Left hindlimb (tissue), 1 donor: ENCODE measurements around the gene FKBP15.
"Not testable (repeated sequence)": the region's sequence is repeated elsewhere in the genome, so short reads cannot be mapped to it uniquely, and the experiment has no call there.

Source experiments
- DNase-seq: peaks from one replicate; pipeline ENCODE4 v3.0.0-alpha.2; 2018

Gene FKBP15

GRCh38 chr9:113235701-113236255 lies 14.7 kb upstream of the FKBP15 start:
- not testable (repeated sequence) for DNase-seq

GRCh38 chr9:113231701-113232100 lies 10.6 kb upstream of the FKBP15 start:
- no peak for DNase-seq

DNA sequence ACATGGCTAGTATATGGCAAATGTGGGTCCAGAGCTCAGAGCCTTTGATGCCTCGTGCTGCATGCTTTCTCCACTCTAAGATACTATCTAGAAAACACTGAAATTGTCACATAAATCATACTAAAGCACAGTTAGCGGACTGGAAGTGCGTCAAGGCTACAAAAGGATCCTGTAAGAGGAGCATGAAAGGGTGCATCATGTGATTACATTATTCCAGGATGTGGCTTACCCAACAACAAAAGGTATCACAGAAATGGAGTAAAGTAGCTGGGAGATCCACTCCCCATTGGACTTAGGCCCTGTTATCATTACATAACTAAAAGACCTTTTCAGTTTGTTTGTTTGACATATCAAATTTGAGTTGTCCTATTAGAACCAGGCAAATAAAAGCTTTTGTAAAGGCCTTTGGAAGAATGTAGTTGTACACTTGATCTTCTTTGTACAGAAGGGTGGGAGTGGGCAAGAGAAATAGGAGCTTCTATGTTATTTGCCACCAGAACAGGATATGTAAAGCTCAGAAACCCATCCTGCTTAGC lies 7.1 kb upstream of the FKBP15 start:
- DNase-seq, result no peak

DNA sequence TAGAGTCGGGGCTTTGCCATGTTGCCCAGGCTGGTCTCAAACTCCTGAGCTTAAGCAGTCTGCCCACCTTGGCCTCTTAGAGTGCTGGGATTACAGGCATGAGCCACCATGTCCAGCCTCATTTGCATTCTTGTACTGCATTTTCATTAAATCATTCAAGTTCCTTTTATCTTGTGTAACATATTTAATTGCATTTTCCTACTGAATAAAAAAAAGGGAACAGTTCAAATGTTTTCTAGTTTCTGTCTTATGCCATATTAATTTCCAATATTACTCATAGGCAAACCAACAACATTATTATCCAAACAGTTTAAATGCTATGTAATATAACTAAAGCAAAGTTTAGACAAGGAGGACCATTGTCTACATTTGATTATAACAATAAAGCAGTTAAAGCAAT lies 6.4 kb upstream of the FKBP15 start:
- no peak for DNase-seq

DNA sequence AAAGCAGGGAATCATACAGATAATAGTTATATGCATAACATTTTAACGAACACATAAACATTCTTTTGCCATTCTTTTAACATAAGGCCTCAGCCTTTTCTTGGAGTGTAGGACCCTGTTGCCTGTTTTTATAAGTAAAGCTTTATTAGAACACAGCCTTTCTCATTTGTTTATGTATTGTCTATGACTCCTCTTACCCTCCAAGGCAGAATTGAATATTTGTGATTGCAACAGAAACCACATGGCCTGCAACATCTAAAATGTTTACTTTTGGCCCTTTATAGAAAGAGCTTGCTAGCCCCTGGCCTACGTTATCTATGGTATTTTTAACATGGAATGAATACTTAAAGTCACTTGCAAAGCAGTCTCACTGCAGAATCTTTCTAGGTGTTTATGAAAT lies 2.9 kb upstream of the FKBP15 start:
- DNase-seq, result no peak

- no peak for DNase-seq
These were observed 1.4 kb upstream of the FKBP15 start for GRCh38 chr9:113222482-113222841.

DNA sequence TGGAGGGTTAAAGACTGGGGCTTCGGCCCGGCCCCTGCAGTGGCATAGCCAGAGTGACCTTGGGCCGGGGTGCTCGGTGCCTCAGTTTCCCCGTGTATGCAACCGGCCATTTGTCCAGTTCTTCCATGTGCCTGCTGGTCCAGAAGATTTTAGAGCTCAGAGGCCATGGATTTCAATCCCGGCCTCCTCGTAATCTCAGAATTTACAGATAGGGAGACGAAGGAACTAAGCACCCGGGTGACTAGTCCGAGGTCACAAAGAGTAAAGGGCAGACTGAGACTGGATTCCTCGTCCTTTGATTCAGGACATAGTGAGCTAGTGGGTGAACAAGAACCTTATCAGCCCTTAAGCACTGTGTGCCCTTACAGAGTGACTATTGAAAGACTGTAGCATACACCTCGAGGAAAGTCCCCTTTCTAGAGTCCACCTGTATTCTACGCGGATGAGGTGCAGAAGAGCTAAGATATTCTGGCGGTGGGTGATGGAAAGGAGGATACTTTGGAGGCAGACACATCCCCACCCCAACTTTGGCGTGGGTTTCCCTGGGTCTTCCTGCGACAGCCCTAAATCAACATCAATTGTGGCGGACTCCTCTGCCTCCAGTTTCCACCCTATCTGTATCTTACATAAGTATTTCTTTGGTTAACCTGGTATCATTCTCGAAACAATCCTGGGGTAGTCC lies 864 bp upstream of the FKBP15 start:
- no peak for DNase-seq

DNA sequence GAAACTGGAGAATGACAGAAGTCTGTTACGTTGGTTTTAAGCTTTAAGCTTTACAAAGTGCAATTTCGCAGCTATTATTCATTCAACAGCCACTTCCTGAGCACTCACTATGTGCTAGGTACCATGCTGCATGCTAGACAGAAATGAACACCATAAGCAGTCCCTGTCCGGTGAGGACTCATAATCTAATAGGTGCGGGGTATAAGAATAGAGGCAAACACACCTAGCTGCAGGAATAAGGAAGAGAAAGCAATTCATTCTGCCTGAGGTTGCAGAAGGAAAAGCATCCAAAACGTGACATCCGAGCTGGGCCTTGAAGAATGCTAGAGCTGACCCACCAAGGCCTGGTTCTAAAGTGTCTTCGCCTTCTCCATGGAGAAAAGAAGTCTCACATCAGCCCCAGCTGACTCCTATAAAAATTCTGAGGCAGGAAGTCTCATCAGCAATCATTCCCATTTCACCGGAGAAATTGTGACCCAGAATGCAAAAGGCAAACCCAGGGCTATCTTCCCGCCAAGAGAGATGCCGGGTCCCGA lies 542 bp downstream of the FKBP15 start:
- no peak for DNase-seq

DNA sequence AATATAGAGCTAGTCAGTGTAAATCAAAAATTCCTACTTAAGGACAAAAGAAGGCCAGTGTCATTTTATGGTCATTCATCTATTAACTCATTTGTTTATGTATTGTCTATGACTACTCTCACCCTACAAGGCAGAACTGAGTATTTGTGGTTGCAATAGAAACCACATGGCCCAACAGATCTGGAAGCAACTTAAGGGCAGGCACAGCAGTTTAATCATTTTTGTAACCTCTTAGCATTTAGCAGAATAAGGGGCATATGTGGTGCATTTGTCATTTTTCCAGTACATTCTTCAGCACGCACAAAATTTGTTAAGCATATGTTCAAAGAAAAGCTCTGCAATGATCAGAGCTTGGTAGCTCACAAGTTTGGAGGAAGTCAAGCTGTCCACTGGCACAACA lies 1.1 kb downstream of the FKBP15 start:
- no peak for DNase-seq

DNA sequence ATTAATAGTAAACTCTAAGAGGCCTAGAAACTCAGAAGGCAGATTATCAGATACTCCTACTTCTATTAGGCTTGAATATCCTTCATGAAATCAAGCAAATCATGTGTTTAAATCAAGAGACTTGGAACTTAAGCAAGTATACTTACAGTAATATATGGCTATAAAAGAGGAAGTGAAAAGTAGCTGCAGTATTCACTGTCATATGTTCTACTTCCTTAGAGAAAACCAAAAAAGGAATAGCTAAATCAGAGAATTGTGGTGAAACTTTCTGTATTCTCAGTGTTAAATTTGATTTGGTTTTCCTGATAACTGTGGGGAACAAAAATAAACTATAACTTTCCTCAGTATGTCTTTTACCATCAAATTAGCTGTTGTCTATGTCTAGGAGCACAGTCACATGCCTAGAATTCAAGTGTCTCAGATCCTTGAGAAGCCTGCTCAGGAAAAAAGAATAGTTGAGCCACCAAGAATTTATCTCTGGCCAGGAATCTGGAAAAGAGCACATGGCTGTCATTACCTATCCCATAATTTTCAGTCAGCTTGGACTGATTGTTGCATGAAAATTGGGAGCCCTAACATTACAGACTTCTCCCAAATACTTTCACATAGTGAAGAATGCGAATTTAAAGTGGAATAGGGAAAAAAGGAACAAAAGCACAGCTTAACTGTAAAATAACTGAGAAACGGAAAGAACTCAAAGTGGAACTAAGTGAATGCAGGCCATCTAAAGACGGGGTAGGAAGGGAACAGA lies 1.7 kb downstream of the FKBP15 start:
- no peak for DNase-seq

DNA sequence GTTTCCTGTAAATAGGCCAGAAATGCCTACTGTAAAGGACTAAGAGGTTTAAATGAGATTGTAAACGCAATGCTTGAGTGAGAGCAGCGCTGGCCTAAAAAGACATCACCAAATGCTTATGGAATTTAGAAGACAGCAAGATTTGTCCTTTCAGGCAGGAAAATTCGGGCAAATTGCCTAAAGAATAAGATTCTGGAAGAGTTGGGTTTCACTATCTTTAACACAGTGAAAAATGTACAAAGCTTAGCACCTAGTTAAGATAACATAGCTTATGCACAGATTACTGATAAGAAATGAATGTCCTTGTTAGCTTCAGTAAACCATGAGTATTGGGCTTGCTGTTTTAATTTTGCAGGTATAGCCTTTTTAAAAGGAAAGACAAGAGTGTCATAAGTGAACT lies 4.7 kb downstream of the FKBP15 start:
- no peak for DNase-seq

DNA sequence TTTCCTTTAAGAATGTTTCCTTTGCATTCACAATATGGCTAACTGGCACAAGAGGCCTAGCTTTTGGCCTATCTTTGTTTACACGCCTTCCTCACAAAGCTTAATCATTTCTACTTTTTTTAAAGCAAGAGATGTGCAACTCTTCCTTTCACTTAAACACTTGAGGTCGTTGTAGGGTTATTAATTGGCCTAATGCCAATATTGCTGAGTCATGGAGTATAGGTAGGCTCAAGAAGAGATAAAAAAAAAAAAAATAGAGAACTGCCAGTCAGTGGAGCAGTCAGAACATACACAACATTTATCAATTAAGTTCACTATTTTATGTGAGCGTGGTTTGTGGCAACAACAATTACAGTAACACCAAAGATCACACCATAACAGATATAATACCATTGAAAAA lies 5.9 kb downstream of the FKBP15 start:
- DNase-seq, result no peak

- no peak for DNase-seq
These were observed 10.3 kb downstream of the FKBP15 start for GRCh38 chr9:113210815-113211214.

DNA sequence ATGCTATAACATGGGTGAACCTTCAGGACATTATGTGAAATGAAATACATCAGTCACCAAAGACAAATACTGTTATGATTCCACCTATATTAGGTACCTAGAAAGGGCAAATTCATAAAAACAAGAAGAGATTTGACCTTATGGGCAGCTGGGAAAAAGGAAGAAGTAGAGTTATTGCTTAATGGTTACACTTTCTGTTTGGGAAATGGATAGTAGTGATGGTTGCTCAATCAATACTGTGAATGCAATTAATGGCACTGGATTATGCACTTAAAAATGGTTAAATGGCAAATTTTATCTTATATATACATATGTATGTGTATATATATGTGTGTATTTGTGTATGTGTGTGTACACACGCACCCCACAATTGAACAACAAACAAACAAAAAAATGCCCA lies 15.2 kb downstream of the FKBP15 start:
- DNase-seq, result no peak

DNA sequence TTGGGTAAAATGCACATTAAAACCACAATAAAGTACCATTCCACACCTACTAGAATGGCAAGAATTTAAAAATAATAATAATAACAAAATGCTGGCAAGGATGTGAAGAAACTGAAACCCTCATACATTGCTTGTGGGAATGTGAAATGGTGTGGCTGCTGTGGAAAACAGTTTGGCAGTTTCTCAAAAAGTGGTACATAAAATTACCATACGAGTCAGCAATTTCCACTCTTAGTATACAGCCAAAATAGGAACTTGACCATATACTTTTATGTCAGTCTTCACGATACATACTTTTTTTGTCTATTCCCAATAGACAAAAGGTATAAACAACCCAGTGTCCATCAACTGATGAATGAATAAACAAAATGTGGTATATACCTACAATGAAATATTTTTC lies 15.6 kb downstream of the FKBP15 start:
- no peak for DNase-seq

DNA sequence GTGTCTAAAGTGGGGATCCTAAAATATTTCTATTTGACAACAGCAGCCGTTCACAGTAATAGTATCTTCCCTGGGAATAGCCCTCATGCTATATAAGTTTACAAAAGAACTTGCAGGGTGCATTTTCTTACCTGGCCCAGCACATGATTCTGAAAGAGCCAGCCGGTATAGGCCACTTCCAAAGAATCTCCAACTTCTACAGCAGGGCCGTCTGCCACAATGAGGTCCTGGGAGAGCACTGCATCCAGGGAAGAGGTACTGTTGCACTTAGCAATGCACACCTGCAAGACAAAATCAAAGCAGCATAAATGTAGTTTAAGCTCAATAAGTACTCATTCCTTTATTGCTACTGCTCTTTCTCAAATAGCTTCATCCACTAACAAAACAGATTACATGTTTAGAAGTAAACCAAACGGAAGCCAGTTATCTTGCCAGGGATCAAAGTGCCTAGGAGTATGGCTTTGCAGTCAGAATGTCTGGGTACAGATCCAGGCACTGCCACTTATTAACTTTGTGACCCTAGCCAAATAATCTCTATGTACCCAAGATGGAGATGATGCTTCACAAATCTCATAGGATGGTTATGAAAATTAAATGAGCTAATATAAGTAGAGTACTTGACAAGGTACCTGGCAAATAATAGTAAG lies 21.3 kb downstream of the FKBP15 start:
- no peak for DNase-seq

DNA sequence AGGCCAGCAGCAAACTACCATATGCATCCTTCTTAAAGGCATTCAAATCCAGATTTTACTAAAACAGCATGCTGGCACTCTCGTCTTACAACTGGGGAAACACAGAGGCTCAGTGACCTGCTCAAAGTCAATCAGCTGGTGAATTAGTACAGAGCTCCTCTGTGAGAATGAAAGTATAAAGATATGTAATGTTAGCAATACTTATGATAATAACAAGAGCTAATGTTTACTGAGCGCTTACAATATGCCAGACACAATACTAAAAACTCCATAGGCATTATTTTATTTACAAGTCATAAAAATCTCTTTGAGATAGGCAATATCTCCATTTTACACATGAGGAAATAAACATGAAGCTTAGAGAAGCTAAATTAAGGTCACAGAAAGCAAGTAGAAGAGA lies 28.6 kb downstream of the FKBP15 start:
- DNase-seq, result no peak

DNA sequence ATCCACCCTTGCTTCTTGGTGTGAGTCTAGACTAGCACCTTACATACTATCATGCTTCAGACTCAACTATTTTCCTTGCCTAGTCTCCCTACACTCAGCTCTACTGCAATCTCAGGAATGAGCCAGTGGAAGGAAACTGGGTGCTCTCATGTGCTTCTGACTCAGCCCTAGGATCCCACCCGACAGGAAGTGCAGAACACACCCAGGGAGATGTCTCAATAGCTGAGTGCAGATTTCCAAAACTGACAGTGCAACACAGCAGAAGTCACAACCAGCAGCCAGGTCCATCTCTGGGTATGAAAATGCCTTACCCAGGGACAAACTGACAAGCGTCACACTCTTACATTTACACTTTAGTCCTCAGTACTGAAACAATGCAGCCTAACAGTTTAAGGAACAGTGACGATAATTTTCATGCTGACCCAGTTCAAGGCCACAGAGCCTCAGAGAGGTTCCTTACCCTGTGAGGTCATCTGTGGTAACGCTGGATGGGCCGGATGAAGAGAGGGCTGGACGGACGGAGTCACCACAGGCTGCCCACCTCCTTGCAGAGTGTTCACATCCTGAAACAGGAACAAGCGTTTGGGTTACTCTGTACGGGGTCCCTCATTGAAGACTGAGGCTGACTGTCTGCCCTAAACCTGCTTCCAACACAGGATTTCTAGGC lies 33.0 kb downstream of the FKBP15 start:
- DNase-seq, result no peak

DNA sequence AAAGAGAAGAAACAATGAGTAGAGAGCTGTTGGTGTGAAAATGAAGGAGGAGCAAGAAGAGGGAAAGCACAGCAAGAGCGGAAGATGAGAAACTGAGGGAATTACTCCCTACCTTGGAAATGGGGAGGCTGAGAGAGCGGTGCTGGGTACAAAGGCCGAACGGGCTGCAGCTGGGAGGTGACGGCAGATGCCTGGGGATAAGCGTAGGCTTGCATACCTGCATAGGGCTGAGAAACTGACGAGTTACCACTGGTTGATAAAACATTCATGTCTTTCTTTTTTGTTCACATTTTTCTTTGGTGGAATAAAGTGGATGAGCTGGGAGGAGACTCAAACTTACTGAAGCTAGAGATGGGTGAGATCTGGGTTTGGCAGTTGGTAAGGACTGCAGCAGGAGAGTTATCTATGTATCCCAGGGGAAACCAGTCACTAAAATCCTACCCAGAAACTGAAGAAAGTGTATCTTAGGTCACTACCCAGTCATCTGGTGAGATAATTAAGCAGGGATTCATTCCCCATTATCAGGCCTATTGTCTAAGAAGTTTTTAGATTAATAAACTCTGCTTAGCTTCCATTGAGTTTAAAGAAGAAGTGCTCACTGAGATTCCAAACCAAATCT lies 34.8 kb downstream of the FKBP15 start:
- no peak for DNase-seq

- no peak for DNase-seq
These were observed 35.8 kb downstream of the FKBP15 start for GRCh38 chr9:113185271-113185670.

GRCh38 chr9:113184539-113184938 lies 36.5 kb downstream of the FKBP15 start:
- DNase-seq, result no peak

DNA sequence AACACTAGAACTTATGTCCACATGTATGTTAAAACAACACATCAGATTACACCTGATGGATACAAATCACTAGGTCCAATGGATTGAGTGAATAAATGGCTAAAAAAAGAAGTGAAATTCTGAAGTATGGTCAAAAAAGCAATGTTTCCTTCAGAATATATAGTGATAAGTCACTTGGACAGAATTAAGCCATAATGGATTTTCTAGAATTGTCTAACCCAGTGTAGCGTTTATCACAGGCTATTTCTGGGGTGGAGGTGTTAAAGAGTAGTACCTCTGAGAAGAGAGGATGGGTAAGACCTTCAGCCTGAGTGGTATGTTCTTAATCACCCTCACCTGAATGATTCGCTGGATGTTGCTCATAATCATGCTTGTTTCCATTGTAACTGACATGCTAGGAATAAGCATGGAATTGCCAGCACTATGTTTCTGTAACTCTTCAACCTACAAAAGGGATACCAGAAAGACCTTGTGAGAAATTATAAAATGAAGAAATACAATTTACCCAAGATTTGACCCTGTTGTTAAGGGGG lies 37.1 kb downstream of the FKBP15 start:
- DNase-seq, result no peak
